ENCODE results near the gene RAB10. TPM values are rescaled to one million over a fixed set of nuclear protein-coding genes. Genes with fewer than 3 reads are reported as not detected.

The RAB10 gene
- total and polyA plus RNA-seq, 9 of the 15 experiments (the other 6 are each of a cell fraction or from before 2014, with no cell fraction given): 25.1 to 214 (median 157) TPM

DNA sequence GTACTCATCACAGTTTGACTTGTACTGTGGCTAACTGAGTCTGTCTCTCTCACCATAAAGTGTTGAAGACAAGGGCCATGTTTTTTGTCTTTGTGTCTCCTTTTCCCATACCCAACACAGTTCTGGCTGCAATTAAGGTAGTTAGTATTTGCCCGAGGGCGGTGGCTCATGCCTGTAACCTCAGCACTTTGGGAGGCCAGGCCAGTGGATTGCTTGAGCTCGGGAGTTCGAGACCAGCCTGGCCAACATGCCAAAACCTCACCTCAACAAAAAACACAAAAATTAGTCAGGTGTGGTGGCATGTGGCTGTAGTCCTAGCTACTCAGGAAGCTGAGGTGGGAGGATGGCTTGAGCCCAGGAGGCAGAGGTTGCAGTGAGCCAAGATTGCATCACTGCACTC lies 44.7 kb upstream of the RAB10 start:
- H3K36me3 ChIP-seq (ENCODE audit: control insufficient read depth, insufficient read depth, low read length): no peaks in the 10 kb centered on the region
- H2AFZ ChIP-seq (ENCODE audit: low read depth, low read length): 0 out of 2 replicates have a peak overlapping the region, but pooled peaks have one; percentile 23
- H3K9me1 ChIP-seq (ENCODE audit: control insufficient read depth, insufficient read depth, low read length): no peaks in the 10 kb centered on the region
- intact Hi-C loops (cut with micrococcal nuclease) (no loop called here), in situ Hi-C loops (cut with MboI) (no loop called here)
- no peaks in the 10 kb centered on the region for H3K9me3 ChIP-seq (replicated peaks; ENCODE audit: control insufficient read depth, insufficient read depth, low read depth, low read length)
- H3K79me2 ChIP-seq (ENCODE audit: control insufficient read depth, insufficient read depth, low read length): no peaks in the 10 kb centered on the region
- no peak overlapping the region for H3K4me3 ChIP-seq
- CTCF ChIA-PET (ENCODE audit: low intra/inter-chr PET ratio): no interaction called here
- no peak for FAIRE-seq
- POLR2A ChIA-PET: interaction anchor here (0.6 to 1.5 kb wide), 2 partner anchors 27 to 38 kb away, joined by 3 to 6 read pairs; no protein-coding TSS in a partner anchor
- 37% methylated on average over 4 of the region's 4 CpGs for WGBS (ENCODE audit: insufficient coverage, low coverage, missing lambda C conversion rate)
- no peak for DNase-seq (ENCODE audit: extremely low read depth in 1 of 4, low spot score in 3 of 4)
- no TSS peak for BruUV-seq (replicated peaks)
- H3K4me2 ChIP-seq (ENCODE audit: insufficient read depth, low read length): no peak overlapping the region
- peaks cover 0 to 8% of the 10 kb centered on the region in 2 experiments; a peak in 3 of 5 replicates for H3K4me1 ChIP-seq (replicated peaks in 1 of 2; ENCODE audit: control insufficient read depth in 2 of 2, insufficient read depth in 2 of 2, low read length in 2 of 2)
- ATAC-seq: no peak
- no peaks in the 10 kb centered on the region for H4K20me1 ChIP-seq (replicated peaks; ENCODE audit: control insufficient read depth, insufficient read depth, low read length)
- H3K27me3 ChIP-seq (ENCODE audit: control insufficient read depth in 2 of 2, insufficient read depth in 2 of 2, low read length in 2 of 2): no peaks in the 10 kb centered on the region
- no peak overlapping the region for H3K9ac ChIP-seq (ENCODE audit: insufficient read depth in 1 of 2, low read depth in 2 of 2, low read length in 2 of 2)
- H3K27ac ChIP-seq (ENCODE audit: extremely low read depth, low read depth, low read length): no peak overlapping the region
- no peak for TF ChIP-seq DACH1 (IDR thresholded peaks at IDR 0.05; ENCODE audit: partially characterized antibody)
- TF ChIP-seq, protein P1, sequence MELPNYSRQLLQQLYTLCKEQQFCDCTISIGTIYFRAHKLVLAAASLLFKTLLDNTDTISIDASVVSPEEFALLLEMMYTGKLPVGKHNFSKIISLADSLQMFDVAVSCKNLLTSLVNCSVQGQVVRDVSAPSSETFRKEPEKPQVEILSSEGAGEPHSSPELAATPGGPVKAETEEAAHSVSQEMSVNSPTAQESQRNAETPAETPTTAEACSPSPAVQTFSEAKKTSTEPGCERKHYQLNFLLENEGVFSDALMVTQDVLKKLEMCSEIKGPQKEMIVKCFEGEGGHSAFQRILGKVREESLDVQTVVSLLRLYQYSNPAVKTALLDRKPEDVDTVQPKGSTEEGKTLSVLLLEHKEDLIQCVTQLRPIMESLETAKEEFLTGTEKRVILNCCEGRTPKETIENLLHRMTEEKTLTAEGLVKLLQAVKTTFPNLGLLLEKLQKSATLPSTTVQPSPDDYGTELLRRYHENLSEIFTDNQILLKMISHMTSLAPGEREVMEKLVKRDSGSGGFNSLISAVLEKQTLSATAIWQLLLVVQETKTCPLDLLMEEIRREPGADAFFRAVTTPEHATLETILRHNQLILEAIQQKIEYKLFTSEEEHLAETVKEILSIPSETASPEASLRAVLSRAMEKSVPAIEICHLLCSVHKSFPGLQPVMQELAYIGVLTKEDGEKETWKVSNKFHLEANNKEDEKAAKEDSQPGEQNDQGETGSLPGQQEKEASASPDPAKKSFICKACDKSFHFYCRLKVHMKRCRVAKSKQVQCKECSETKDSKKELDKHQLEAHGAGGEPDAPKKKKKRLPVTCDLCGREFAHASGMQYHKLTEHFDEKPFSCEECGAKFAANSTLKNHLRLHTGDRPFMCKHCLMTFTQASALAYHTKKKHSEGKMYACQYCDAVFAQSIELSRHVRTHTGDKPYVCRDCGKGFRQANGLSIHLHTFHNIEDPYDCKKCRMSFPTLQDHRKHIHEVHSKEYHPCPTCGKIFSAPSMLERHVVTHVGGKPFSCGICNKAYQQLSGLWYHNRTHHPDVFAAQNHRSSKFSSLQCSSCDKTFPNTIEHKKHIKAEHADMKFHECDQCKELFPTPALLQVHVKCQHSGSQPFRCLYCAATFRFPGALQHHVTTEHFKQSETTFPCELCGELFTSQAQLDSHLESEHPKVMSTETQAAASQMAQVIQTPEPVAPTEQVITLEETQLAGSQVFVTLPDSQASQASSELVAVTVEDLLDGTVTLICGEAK (IDR thresholded peaks at IDR 0.05): no peak
- TF ChIP-seq, protein P1 (CRISPR knock-in tag; IDR thresholded peaks at IDR 0.05): no peak
- TF ChIP-seq MEF2D (tag; conservative IDR thresholded peaks at IDR 0.05; ENCODE audit: low read depth): no peak
- TF ChIP-seq, protein P2, sequence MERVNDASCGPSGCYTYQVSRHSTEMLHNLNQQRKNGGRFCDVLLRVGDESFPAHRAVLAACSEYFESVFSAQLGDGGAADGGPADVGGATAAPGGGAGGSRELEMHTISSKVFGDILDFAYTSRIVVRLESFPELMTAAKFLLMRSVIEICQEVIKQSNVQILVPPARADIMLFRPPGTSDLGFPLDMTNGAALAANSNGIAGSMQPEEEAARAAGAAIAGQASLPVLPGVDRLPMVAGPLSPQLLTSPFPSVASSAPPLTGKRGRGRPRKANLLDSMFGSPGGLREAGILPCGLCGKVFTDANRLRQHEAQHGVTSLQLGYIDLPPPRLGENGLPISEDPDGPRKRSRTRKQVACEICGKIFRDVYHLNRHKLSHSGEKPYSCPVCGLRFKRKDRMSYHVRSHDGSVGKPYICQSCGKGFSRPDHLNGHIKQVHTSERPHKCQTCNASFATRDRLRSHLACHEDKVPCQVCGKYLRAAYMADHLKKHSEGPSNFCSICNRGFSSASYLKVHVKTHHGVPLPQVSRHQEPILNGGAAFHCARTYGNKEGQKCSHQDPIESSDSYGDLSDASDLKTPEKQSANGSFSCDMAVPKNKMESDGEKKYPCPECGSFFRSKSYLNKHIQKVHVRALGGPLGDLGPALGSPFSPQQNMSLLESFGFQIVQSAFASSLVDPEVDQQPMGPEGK (CRISPR knock-in tag; IDR thresholded peaks at IDR 0.05; ENCODE audit: borderline replicate concordance): no peak
- no peak for TF ChIP-seq GATA2 (CRISPR knock-in tag; IDR thresholded peaks at IDR 0.05)
- no peak for TF ChIP-seq CHCHD3 (CRISPR knock-in tag; IDR thresholded peaks at IDR 0.05)
- no peak for TF ChIP-seq SAP30 (IDR thresholded peaks at IDR 0.05; ENCODE audit: borderline replicate concordance, insufficient read depth, low read depth, low read length, poor library complexity, severe bottlenecking)
- TF ChIP-seq SIN3A (IDR thresholded peaks at IDR 0.05; ENCODE audit: borderline replicate concordance in 2 of 2, control insufficient read depth in 1 of 2, low read depth in 2 of 2, low read length in 2 of 2): no peak
- no peak for TF ChIP-seq FOSL1 (tag; conservative IDR thresholded peaks at IDR 0.05)
- TF ChIP-seq NR2C2 (CRISPR knock-in tag; IDR thresholded peaks at IDR 0.05): no peak
- no peak for TF ChIP-seq NR2C2 (tag; IDR thresholded peaks at IDR 0.05)
